ENCODE data around the gene SGK2. TPM values are rescaled to one million over a fixed set of nuclear protein-coding genes. Genes with fewer than 3 reads are reported as not detected.

SGK2 gene
- total RNA-seq, 2 experiments from 2014 or later, result 0.38 to 0.64 TPM

DNA sequence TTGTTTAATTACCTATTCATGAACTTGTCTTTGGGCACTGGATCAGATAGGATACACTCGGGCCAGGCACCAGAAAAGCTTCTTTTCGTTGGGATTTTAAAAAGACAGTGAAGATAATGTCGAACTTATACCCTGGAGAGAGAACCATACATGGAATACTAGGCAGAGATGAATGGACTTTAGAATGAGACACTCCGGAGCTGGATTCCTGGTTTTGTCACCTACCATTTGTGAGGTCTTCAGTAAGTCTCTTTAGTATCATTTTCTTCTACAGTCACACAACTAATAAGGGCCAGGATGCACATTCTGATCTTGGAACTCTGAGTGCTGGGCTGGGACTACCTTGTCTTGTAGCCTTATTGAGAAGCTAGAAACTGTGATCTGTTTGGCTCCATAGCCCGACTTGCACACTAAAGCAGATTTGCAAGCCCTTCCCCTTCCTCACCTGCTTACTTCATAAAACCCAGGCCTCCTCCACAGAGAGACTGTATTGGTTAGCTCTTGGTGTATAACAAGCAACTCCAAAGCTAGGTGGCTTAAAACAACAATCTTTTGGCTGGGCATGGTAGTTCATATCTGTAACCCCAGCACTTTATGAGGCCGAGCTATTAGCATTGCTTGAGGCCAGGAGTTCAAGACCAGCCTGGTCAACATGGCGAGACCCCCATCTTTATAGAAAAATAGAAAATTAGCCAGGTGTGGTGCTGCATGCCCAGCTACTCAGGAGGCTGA lies 24.5 kb downstream of the SGK2 start:
- no peak overlapping the region for H3K4me3 Mint-ChIP-seq
- intact Hi-C loops (cut with DNase I, micrococcal nuclease), result no loop called here
- Histone ChIP-seq H3K27me3 (ENCODE audit: control insufficient read depth in 1 of 2, insufficient read depth in 2 of 2, low read length in 2 of 2) (no peaks in the 10 kb centered on the region), H3K36me3 (ENCODE audit: insufficient read depth, low read length) (no peaks in the 10 kb centered on the region), H3K4me1 (ENCODE audit: insufficient read depth, low read length) (no peaks in the 10 kb centered on the region), H3K4me3 (ENCODE audit: low read length) (no peak overlapping the region), H3K27ac (ENCODE audit: low read depth in 1 of 2, low read length in 2 of 2) (no peak overlapping the region), H3K9me3 (ENCODE audit: control insufficient read depth in 1 of 2, insufficient read depth in 1 of 2, low read length in 2 of 2) (no peaks in the 10 kb centered on the region)
- no peaks in the 10 kb centered on the region for H3K36me3 Mint-ChIP-seq (ENCODE audit: low read depth)
- no peaks in the 10 kb centered on the region for H3K4me1 Mint-ChIP-seq (ENCODE audit: low read depth)
- H3K27ac Mint-ChIP-seq, result no peak overlapping the region
- ATAC-seq (ENCODE audit: poor library complexity) (no peak), DNase-seq (no peak)
- H3K9me3 Mint-ChIP-seq, result no peaks in the 10 kb centered on the region
- TF ChIP-seq, protein P1, sequence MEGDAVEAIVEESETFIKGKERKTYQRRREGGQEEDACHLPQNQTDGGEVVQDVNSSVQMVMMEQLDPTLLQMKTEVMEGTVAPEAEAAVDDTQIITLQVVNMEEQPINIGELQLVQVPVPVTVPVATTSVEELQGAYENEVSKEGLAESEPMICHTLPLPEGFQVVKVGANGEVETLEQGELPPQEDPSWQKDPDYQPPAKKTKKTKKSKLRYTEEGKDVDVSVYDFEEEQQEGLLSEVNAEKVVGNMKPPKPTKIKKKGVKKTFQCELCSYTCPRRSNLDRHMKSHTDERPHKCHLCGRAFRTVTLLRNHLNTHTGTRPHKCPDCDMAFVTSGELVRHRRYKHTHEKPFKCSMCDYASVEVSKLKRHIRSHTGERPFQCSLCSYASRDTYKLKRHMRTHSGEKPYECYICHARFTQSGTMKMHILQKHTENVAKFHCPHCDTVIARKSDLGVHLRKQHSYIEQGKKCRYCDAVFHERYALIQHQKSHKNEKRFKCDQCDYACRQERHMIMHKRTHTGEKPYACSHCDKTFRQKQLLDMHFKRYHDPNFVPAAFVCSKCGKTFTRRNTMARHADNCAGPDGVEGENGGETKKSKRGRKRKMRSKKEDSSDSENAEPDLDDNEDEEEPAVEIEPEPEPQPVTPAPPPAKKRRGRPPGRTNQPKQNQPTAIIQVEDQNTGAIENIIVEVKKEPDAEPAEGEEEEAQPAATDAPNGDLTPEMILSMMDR (IDR thresholded peaks at IDR 0.05), result no peak
- ChIA-PET POLR2A (interaction anchor here (0.6 kb wide), 1 partner anchor 31 kb away, joined by 3 read pairs; no protein-coding TSS in a partner anchor), CTCF (interaction anchor here (1.4 to 1.6 kb wide), 2 partner anchors 12 to 69 kb away, joined by 3 read pairs; no protein-coding TSS in a partner anchor)
- peaks cover 9% of the 10 kb centered on the region for H3K27me3 Mint-ChIP-seq

DNA sequence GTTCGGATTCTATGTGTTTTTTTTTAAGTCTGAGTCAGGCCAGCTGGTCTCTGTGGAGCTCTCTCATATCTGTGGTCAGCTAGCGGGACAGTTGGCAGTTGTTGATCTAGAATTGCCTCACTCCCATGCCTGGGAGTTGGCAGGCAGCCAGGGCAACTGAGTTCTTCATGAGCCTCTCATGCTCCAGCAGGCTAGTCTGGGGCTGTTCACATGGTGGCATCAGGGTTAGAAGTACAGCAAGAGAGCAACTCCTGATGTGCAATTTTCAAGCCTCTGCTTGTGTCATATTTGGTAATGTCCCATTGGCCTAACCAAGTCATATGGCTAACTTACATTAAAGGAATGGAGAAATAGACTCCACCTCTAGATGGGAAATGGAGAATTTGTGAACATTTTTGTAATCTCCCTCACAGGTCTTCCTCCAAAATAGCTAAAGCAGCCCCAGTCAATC lies 25.2 kb downstream of the SGK2 start:
- H3K4me3 ChIP-seq (ENCODE audit: low read length), result no peak overlapping the region
- Mint-ChIP-seq H3K4me3 (no peak overlapping the region), H3K27ac (no peak overlapping the region), H3K4me1 (ENCODE audit: low read depth) (no peaks in the 10 kb centered on the region), H3K27me3 (peaks cover 9% of the 10 kb centered on the region), H3K9me3 (no peaks in the 10 kb centered on the region), H3K36me3 (ENCODE audit: low read depth) (no peaks in the 10 kb centered on the region)
- no peaks in the 10 kb centered on the region for H3K27me3 ChIP-seq (ENCODE audit: control insufficient read depth in 1 of 2, insufficient read depth in 2 of 2, low read length in 2 of 2)
- no peaks in the 10 kb centered on the region for H3K9me3 ChIP-seq (ENCODE audit: control insufficient read depth in 1 of 2, insufficient read depth in 1 of 2, low read length in 2 of 2)
- DNase-seq (peak in 1 of 14 experiments; percentile 12), ATAC-seq (ENCODE audit: poor library complexity) (no peak)
- no peaks in the 10 kb centered on the region for H3K36me3 ChIP-seq (ENCODE audit: insufficient read depth, low read length)
- ChIA-PET POLR2A (no interaction called here), CTCF (interaction anchor here (1.4 to 1.6 kb wide), 2 partner anchors 11 to 69 kb away, joined by 3 read pairs; no protein-coding TSS in a partner anchor)
- TF ChIP-seq, protein P1 (IDR thresholded peaks at IDR 0.05), result no peak
- no peaks in the 10 kb centered on the region for H3K4me1 ChIP-seq (ENCODE audit: insufficient read depth, low read length)
- intact Hi-C loops (cut with DNase I, micrococcal nuclease), result no loop called here
- H3K27ac ChIP-seq (ENCODE audit: low read depth in 1 of 2, low read length in 2 of 2), result no peak overlapping the region

DNA sequence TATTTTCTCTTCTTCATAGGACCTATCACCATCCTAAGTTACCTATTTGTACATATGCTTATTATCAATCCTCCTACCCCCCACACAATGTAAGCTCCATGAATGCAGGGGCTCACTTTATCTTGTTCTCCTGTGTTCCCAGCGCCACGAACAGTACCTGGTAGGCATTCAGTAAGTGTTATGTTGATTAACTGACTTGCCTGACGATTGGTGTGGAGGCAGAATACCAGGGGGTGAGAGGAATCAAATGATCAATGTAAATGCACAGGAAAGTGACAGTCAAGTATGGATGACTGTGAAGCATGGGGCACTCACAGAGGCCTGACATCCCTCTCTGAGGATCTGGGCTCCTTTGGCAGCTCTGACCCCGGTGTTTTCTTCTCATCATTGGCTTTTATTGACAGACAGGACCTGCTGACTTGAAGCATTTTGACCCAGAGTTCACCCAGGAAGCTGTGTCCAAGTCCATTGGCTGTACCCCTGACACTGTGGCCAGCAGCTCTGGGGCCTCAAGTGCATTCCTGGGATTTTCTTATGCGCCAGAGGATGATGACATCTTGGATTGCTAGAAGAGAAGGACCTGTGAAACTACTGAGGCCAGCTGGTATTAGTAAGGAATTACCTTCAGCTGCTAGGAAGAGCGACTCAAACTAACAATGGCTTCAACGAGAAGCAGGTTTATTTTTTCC lies 25.8 kb downstream of the SGK2 start:
- peaks cover under 1% of the 10 kb centered on the region for H3K4me1 Mint-ChIP-seq (ENCODE audit: low read depth)
- no peak for ATAC-seq (ENCODE audit: poor library complexity)
- H3K4me1 ChIP-seq (ENCODE audit: insufficient read depth, low read length), result peaks cover under 1% of the 10 kb centered on the region
- no peak overlapping the region for H3K4me3 ChIP-seq (ENCODE audit: low read length)
- no peaks in the 10 kb centered on the region for H3K36me3 Mint-ChIP-seq (ENCODE audit: low read depth)
- H3K36me3 ChIP-seq (ENCODE audit: insufficient read depth, low read length), result no peaks in the 10 kb centered on the region
- H3K9me3 ChIP-seq (ENCODE audit: control insufficient read depth in 1 of 2, insufficient read depth in 1 of 2, low read length in 2 of 2), result no peaks in the 10 kb centered on the region
- peaks cover 9% of the 10 kb centered on the region for H3K27me3 Mint-ChIP-seq
- intact Hi-C loops (cut with DNase I, micrococcal nuclease), result loop anchor here in 1 of 2 experiments (5.0 kb wide), 1 partner anchor 1153 kb away; no protein-coding TSS in a partner anchor
- H3K27ac Mint-ChIP-seq, result no peak overlapping the region
- ChIA-PET CTCF (interaction anchor here (1.4 kb wide), 1 partner anchor 11 kb away, joined by 3 read pairs; no protein-coding TSS in a partner anchor), POLR2A (no interaction called here)
- TF ChIP-seq, protein P1 (IDR thresholded peaks at IDR 0.05), result no peak
- H3K9me3 Mint-ChIP-seq, result no peaks in the 10 kb centered on the region
- H3K4me3 Mint-ChIP-seq, result no peak overlapping the region
- no peak overlapping the region for H3K27ac ChIP-seq (ENCODE audit: low read depth in 1 of 2, low read length in 2 of 2)
- H3K27me3 ChIP-seq (ENCODE audit: control insufficient read depth in 1 of 2, insufficient read depth in 2 of 2, low read length in 2 of 2), result no peaks in the 10 kb centered on the region
- DNase-seq, result no peak

All from CD4-positive, alpha-beta T cell (primary cell).